COLO668 (cell line): ENCODE results near the gene ZDHHC11.
"Not testable (repeated sequence)": the region's sequence is repeated elsewhere in the genome, so short reads cannot be mapped to it uniquely, and the experiment has no call there.

ENCODE experiments used
- DNase-seq: peaks from one replicate; lab custom pipeline; 2025; ENCODE audit not compliant: unreplicated experiment; lab: John Stamatoyannopoulos, UW

ZDHHC11 gene

DNA sequence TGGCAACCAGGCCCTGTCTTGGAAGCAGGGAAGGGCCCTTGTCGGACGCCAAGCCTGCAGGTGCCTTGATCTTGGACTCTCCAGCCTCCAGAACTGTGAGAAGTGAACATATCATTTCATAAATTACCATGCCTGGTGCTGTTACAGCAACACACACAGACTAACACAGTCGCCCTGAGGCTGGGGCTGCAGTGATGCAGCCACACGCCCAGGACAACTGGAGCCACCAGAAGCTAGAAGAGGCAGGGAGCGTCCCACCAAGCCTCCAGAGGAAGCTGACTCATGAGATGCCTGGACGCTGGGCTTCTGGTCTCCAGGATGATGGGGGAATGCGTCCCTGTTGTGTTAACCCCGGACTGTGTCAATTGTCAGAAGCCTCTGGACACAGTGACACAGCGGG, 71.8 kb downstream of the ZDHHC11 start:
- DNase-seq = not testable (repeated sequence)

GRCh38 chr5:778421-778820, 72.4 kb downstream of the ZDHHC11 start:
- not testable (repeated sequence) for DNase-seq

DNA sequence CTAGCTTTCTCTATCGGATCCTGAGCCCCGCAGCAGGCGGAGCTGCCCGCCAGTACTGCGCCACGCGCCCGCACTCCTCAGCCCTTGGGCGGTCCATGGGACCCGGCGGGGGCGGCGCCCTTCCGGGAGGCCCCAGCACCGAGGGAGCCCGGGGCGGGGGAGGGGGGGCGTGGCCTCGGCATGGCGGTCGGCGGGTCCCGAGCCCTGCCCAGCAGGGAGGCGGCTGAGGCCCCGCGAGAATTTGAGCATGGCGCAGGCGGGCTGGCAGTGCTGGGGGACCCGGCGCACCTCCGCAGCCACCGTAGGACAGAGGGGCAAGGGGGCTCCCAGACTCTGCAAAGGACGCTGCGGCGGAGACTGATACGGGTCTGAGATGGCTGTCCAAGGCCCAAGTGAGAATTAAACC, 73.0 kb downstream of the ZDHHC11 start:
- no peak for DNase-seq

GRCh38 chr5:776862-777711, 73.7 kb downstream of the ZDHHC11 start:
- no peak for DNase-seq

DNA sequence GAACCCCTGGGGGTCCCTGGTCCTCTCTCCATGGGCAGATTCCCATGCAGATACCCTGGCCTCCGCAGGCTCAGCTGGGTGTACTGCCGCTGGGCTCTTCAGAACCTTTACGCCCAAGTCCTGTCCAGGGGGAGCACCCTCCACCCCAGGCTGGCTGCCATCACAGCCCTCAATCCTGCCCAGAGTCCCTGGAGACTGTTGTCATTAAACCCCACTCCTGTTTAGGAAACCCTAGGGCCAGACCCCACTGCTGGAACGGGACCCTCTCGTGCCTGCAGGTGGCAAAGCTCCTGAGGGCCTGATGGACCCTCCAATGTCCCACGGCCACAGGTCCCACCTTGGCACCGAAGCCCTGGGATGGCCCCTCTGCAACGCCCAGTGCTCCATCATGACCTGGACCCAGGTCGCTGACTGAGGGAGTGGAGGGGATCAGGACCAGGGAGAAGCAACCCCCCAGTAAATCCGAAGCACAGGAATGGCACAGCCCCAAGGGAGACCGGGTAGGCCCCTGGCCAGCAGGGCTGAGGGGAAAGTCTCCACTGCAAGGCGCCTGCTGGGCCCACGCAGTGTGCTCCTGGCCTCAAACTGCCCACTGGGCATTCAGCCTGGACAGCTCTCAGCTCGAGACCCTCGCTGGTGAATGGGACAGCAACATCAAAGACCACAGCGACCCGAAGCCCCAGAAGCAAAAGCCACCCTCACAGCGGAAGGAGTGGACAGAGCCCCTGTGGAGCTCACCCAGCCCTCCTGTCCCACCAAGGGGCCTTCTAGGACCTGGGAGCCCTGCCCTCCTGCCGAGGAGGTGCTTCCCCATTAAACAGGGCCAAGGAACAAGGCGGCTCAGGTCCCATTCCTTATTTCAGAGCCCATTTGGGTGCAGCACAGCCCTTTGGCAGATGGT, 74.6 kb downstream of the ZDHHC11 start:
- no peak for DNase-seq

DNA sequence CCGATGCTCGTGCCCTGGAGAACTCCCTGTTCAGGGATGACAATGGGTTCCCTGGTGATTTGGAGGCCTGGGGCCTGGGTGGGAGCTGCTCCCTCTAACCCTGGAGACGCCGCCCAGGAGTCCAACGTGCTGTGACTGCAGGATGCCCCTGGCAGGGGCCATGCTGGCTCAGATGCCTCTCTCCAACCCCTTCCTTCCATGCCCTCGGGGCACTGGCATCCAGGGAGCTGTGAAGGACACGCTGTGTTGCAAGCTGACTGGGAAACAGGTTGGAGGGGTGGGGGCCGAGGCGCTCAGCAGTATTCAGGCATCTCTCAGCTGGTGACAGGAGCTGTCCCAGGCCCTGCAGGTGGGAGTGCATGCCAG, 75.2 kb downstream of the ZDHHC11 start:
- not testable (repeated sequence) for DNase-seq

DNA sequence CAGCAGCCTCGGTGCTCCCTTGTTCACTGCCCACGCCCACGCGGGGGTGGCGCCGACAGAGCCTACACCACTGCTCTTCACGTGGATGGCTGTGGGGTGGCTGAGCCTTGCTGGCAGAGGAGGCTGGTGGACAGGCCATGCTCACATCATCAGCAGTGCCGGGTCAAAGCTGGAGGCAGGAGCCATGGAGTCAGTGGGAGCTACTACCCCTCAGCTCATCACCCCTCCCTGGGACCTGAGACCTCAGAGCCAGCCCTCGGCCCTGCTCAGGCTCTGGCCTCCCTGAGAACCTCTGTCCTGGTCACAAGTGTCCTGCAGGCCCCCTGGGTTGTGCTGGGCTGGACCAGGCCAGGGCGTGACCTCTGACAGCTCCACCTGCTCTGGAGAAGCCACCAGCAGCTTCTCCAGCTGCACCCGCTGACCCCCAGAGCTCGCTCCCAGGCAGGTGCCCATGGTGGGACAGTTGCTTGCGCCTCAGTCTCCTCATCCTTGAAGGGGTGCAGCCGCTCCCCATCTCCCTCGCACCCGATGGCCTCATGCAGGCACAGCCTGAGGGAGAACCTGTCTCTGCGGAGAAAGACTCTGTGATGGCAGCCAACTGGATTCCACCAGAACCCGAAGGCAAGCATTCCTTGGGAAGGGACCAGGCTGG, 75.8 kb downstream of the ZDHHC11 start:
- not testable (repeated sequence) for DNase-seq

DNA sequence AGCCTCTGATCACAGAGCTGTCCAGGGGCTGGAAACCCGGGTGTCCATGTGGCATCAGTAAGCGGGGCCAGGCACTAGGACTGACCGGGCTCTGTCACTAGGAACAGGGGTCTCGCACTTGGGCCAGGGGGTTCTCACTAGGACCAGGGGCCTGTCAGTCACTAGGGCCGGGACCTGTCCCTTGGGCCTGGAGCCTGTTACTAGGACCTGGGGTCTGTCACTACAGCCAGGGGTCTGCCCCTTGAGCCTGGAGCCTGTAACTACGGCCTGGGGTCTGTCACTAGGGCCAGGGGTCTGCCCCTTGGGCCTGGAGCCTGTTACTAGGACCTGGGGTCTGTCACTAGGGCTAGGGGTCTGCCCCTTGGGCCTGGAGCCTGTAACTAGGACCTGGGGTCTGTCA, 76.5 kb downstream of the ZDHHC11 start:
- DNase-seq = not testable (repeated sequence)

DNA sequence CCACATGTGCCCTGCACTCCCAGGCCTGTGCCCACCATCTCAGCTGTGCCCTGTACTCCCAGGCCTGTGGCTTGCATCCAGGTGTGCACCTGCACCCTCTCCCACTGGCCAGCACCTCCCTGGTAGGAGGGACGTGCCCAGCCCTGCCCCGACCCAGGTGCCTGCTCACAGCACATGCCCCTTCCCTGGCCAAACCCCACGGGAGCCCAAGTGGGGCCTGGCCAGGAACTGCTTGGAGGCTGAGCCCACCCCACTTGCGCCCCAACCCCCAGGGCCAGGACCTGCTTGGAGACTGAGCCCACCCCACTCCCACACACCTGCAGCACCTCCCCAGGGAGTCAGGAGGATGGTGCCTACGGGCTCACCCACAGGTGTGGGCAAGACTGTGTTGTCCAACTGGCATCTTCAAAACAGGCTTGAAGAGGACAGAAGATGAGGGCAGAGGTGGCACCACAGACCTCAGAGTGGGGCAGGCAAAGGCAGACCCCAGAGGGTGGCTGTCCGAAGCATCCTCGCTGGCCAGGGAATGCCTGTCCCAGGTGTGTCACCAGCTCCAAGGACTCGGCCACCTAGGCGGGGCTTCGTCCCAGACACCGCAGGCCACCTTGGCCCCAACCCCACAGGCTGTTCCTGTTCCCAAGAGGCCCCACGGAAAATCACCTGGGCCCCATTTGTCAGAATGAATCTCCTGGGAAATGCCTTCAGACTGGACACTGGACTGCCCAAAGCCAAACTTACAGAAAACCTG, 77.1 kb downstream of the ZDHHC11 start:
- no peak for DNase-seq

DNA sequence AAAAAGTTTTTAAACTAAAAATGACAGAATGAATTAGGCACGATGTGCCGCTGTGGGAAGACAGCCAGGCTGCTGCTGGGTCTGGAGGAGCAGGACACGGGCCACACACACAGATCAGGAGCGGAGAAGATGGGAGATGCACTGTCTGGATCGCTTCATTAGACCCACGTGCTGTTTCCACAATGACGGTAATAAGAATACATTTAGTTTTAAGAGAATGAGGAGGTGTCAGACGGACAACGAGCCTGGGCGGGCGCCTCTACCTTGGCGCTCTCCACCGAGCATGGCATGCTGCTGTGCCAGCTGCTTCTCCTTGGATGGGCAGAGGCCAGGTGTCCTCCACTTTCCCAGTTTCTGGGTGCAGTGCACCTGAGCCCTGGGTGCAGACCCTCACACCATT, 77.9 kb downstream of the ZDHHC11 start:
- not testable (repeated sequence) for DNase-seq

DNA sequence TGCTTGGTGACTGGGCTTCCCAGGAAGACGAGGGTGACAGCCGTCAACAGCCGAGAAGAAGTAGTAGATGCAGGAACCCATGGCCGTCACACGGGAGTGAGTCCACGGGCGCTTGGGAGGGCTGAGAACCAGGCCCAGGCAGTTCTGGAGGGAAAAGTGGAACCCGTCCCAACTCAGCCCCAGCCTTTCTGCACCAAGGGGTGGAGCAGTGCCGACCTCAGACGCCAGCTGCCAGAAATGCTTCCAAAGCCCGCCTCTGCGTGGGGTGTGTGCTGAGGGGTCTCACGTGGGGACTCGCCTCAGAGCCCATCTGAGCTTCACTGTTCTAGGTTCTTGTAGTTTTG, 78.3 kb downstream of the ZDHHC11 start:
- DNase-seq = not testable (repeated sequence)

GRCh38 chr5:771841-772546, 78.8 kb downstream of the ZDHHC11 start:
- not testable (repeated sequence) for DNase-seq

GRCh38 chr5:771087-771781, 79.6 kb downstream of the ZDHHC11 start:
- not testable (repeated sequence) for DNase-seq

DNA sequence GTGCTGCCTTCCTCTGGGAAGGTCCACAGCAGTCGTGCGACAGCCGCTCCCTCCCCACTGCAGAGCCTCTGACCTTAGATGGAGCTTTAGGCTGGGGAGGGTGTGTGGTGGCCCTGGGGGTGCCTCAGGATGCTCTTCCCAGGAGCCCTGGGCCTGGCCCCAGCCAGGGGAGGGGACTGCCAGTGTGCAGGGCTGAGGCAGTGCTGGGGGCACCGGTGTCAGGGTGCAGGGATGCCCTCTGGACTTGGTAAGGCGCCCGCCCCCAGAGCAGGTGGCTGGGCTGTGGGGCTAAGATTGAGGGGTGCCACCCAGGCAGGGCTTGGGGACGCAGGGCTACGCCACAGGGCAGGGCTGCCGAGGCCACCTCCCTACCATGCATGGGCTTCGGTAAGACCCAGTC, 80.2 kb downstream of the ZDHHC11 start:
- DNase-seq = not testable (repeated sequence)

DNA sequence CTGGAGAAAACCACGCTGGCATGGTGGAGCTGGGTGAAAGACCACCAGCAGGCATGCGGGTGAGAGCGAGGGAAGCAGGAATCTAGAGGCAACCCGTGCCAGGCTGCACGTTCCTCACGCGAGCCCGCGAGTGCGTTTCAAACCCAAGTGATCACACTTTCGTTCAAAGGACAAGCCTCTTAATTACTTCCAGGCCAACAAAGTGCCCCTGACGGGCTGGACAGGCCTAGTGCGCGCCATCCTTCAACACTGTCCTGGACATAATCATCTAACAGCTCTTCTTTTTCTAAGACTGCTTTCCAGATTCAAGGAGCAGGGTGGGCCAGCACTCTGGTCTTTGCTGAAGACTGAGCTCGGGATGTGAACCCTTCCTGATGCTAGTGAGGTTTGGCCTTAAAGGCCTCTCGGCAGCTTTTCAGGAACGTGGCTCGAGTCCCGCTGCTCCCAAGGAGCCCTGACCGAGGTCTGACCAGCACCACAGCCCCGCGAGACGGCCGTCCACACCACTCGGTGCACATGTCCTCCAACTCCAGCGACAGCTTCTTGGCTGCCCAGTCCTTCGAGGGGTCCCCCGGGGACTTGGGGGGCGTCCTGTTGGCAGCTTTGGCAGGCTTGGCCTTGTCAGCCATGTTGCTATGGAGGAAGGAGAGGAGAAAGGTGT, 81.2 kb downstream of the ZDHHC11 start:
- not testable (repeated sequence) for DNase-seq

GRCh38 chr5:766666-767431, 83.9 kb downstream of the ZDHHC11 start:
- DNase-seq = no peak

DNA sequence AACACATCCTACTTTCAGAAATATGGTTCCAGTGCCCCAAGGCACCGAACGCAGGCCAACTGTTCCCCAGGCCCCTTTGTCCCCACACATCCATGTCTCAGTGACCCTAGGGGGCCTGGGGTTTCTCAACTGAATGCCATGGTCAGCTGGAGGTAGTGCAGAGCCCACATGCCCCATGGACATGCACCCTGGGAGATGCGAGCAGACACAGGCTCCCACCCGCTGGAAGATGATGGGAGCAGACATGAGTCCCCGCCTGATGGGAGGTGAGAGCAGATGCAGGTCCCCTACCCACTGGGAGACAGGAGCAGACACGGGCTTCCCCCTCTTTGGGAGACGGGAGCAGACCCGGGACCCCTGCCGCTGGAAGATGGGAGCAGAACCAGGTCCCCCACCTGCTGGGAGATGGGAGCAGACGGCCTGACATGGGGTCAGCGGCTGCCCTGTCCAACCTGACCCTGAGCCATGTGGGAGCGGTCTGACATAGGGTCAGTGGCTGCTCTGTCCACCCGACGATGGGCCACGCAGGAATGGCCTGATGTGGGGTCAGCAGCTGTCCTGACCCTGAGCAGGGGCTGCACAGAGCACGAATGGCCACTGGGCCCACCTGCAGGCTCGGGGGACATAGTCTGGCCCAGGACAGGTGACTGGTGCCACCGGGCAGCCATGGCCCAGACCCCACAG, 84.7 kb downstream of the ZDHHC11 start:
- DNase-seq = no peak
